NCI-H2107 treated with DMSO at 0.1 percent for 48 hours (cell line): ENCODE data around the gene SAP25.
"Not testable (repeated sequence)": the region's sequence is repeated elsewhere in the genome, so short reads cannot be mapped to it uniquely, and the experiment has no call there.

ENCODE experiments used
- DNase-seq: peaks from one replicate; lab custom pipeline; 2025; ENCODE audit not compliant: unreplicated experiment; lab: John Stamatoyannopoulos, UW

SAP25 gene

GRCh38 chr7:100538654-100539435 lies 34.9 kb downstream of the SAP25 start, which contains the start of gene AGFG2:
AGFG2 (plus strand) TSS chr7:100539203; CDS start chr7:100539347, 144 bp downstream.
- DNase-seq = peak; percentile 99

GRCh38 chr7:100538348-100538653 lies 35.4 kb downstream of the SAP25 start:
- DNase-seq = no peak

GRCh38 chr7:100536695-100537094 lies 37.0 kb downstream of the SAP25 start:
- DNase-seq = not testable (repeated sequence)

GRCh38 chr7:100535982-100536381 lies 37.7 kb downstream of the SAP25 start:
- not testable (repeated sequence) for DNase-seq

GRCh38 chr7:100532165-100533022 lies 41.3 kb downstream of the SAP25 start:
- DNase-seq = no peak

GRCh38 chr7:100528108-100528866 lies 45.4 kb downstream of the SAP25 start:
- DNase-seq = not testable (repeated sequence)

- DNase-seq = not testable (repeated sequence)
Observed at GRCh38 chr7:100523192-100523591, 50.5 kb downstream of the SAP25 start.
